22Rv1 (cell line): Measurements from ENCODE around the gene OR6A2.

Source experiments
- H3K27ac ChIP-seq: fragments of 450-650 bp; 2 replicates; pipeline ENCODE4 v1.5.1; 2017
- CTCF ChIP-seq: fragments of 450-650 bp; IDR thresholded peaks from 2 replicates; pipeline ENCODE4 v1.5.1; 2017; ENCODE audit warnings: mild to moderate bottlenecking
- ZFX ChIP-seq: fragments of 450-650 bp; IDR thresholded peaks from 2 replicates; pipeline ENCODE4 v1.6.1; 2017; ENCODE audit warnings: antibody characterized with exemption, borderline replicate concordance

The OR6A2 gene

GRCh38 chr11:6799402-6799801 is at the start of gene OR6A2:
TSS of gene OR6A2 (minus strand) at chr11:6799689. CDS start at chr11:6795708, 3,981 bp downstream.
- TF ChIP-seq CTCF: no peak
- no peak for TF ChIP-seq ZFX
- no peak within 1 kb of the TSS for H3K27ac ChIP-seq

DNA sequence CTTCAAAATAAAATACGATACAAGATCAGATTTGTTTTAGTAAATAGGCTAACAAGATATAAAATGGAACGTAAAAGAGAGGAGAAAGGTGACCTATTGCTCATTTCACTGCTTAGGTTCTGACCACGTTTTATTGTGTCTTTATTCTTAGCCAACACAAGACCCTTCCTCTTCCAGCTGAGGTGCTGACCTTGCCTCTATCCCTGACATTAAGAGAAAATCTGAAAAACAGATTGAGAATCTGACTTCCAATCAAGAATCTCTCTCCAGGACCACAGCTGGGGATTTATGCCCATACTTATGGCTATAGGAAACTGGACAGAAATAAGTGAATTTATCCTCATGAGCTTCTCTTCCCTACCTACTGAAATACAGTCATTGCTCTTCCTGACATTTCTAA is 45.9 kb upstream of the OR6A2 start, which contains the start of gene OR10A5:
OR10A5 (plus strand) TSS at position 301 of the 400 bp plus-strand sequence; CDS start at position 301, 0 bp downstream.
- H3K27ac ChIP-seq: no peak within 1 kb of the TSS
- TF ChIP-seq ZFX: no peak

GRCh38 chr11:6844356-6844755 is 44.9 kb upstream of the OR6A2 start:
- no peak for TF ChIP-seq ZFX
- no peak for TF ChIP-seq CTCF
- no peak overlapping the region for H3K27ac ChIP-seq

GRCh38 chr11:6843670-6844069 is 44.2 kb upstream of the OR6A2 start:
- H3K27ac ChIP-seq: no peak overlapping the region

DNA sequence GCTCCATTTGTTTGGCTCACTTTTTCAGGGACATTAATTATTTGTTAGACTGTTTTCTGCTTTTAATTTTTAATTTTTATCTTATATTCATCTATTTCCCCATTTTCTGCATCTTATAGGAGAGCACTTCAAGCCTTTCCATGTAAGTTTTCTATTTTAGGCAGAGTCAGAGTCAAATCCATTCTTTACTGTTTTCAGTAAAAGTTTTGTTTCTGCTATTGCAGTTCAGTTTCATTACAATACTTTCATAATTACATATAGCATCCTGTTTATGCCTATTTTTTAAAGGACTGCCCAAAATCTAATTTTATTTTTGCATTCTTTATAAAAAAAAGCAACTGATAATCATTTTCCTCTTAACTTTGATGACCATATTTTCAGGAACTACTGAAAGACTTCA is 42.2 kb upstream of the OR6A2 start:
- H3K27ac ChIP-seq: no peak overlapping the region
- TF ChIP-seq CTCF (no peak), ZFX (no peak)

More at GRCh38 chr11:6843670-6844069, 44.2 kb upstream of the OR6A2 start:
- TF ChIP-seq CTCF (no peak), ZFX (no peak)

GRCh38 chr11:6834021-6834420 is 34.5 kb upstream of the OR6A2 start:
- H3K27ac ChIP-seq: no peak overlapping the region

DNA sequence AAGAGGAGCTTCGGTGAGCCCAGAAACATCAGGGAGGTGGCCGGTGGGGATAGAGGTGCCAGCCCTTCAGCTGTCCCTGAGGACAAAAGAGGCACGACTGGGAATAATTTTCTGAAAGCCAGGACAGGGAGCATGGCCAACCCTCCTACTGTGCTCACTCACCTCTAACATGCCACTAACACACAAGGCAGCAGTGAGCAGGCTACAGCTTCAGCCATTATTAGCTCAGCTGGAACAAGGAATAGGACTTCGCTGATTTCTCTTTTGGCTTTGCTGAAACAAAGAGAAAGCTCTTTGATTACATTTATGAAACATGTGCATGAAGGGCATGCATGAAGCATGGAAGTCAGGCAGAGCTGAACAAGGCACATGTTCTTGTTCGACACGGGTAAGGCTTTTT is 33.9 kb upstream of the OR6A2 start:
- no peak overlapping the region for H3K27ac ChIP-seq
- TF ChIP-seq ZFX (no peak), CTCF (no peak)

More at GRCh38 chr11:6834021-6834420, 34.5 kb upstream of the OR6A2 start:
- TF ChIP-seq CTCF: no peak
- TF ChIP-seq ZFX: no peak

DNA sequence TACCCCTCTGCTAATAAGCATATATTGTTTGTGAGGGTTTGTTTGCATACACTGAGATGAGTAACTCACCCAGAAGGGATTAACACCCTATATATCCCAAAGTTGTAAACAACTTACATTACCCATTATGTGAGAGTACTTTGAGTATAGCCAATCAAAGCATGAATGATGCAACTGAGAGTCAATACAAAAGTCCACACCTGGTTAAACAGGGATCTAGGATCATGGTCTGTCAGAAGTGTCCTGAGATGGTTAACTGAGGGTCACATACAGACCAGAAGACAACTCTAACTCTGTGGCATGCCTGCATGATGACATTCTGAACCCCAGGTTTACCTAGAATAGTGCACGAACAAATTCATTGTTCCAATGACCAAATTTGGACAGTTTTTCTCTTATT is 28.6 kb upstream of the OR6A2 start:
- no peak for TF ChIP-seq CTCF
- no peak for TF ChIP-seq ZFX

More for the DNA sequence above, 28.6 kb upstream of the OR6A2 start:
- H3K27ac ChIP-seq: no peak overlapping the region
